HG03108 (cell line): Measurements from ENCODE around the gene DAB1.

Source experiments
- ATAC-seq: cut with Tn5 transposase; IDR thresholded peaks from one replicate; pipeline ENCODE4 v1.9.1; 2021; ENCODE audit warnings: moderate library complexity; ENCODE audit not compliant: unreplicated experiment

The DAB1 gene

GRCh38 chr1:57179001-57179400, 244.9 kb downstream of the DAB1 start:
- ATAC-seq, result no peak

- ATAC-seq, result no peak
Measured at GRCh38 chr1:57175506-57175905, 248.4 kb downstream of the DAB1 start.

- no peak for ATAC-seq
Measured at GRCh38 chr1:57172040-57172439, 251.8 kb downstream of the DAB1 start.

- no peak for ATAC-seq
Measured at GRCh38 chr1:57167997-57168396, 255.9 kb downstream of the DAB1 start.

- no peak for ATAC-seq
Measured at GRCh38 chr1:57165546-57165945, 258.3 kb downstream of the DAB1 start.

DNA sequence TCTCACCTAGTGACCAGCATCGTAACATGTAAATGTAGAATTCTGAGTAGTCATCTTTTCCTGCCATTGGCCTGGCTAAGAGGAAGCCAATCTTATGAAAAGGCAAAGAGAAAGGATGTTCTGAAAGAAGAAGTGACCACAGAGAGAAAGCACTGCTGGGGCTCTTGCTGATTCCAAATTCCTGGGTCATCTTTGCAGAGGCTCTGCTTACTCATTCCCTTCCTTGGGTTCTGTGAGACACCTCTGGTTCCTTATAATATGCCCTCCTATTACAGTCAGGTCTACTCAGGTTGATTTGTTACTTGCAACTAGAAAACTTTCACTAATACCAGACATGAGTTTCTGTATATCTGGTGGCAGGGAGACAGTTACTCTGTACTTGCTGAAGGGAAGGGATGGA, 259.3 kb downstream of the DAB1 start:
- no peak for ATAC-seq

DNA sequence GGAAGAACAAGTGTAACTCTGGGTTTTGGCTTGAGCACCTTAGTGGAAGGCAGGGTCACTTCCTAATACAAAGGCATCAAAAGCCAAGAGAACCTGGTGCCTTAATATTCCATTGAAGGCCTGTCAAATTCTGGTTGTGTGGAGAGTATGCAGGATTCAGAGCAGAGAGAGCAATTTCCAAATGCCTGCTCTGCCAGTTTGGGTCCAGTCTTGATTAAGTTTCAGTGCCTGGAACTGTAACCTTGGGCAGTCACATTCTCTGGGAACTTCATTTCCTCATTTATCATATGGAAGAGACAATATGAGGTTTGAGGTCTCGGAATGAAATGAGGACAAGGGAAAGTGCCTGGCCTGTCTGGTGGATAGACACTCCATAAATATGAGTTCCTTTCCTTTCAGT, 260.1 kb downstream of the DAB1 start:
- no peak for ATAC-seq

DNA sequence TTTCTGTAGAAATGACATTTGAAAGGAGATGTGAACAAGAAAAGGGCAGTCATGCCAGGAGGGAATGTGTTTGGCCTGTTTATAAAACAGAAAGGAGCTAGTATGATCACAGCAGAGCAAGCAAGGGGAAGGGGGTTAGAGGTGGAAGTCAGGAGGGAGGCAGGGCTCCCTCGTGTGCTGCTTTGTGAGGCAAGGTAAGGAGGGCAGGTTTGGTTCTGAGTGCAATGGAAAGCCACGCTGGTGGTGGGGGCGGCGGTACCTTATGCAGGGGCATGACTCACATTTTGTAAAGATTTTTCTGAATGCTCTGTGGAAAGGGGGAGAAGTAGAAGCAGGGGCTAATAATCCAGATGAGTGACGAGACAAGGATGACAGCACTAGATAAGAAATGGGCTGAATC, 260.5 kb downstream of the DAB1 start:
- ATAC-seq, result no peak

- no peak for ATAC-seq
Measured at GRCh38 chr1:57162607-57163261, 261.1 kb downstream of the DAB1 start.

DNA sequence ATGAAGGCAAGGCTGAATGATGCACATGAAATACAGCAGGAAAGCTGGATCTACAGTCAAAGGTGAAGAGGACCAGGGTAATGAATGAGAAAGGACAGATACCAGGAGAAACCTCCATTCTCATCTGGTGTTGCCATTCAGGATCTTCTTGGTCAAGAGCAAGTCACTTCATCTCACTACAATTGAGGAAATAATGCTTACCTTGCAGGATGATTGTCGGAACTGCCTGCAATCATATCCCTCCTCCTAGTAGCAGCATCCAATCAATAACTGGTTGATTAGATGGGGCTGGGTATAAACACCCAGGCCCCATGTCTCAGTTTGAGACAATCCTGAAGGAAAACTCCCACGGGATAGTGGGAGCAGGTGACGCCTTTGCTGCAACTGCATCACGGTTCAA, 263.3 kb downstream of the DAB1 start:
- no peak for ATAC-seq

DNA sequence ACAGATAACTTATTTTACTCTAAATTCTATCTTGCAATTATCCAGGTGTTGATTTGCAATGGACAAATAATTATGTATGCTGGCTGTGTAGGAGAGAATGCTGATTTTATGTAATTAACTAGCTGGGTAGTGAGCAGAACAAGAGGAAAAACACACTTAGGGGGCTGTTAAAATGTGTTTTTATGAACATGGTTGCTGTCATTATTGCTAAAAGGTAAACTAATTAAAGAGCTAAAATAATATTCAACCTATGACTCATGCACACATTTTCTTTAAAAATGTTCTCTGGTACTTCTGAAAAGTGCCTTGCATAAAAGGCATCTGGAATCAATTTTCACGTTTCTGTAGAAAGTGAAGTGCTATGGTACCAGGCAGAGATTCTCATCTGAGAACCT, 265.3 kb downstream of the DAB1 start:
- no peak for ATAC-seq

DNA sequence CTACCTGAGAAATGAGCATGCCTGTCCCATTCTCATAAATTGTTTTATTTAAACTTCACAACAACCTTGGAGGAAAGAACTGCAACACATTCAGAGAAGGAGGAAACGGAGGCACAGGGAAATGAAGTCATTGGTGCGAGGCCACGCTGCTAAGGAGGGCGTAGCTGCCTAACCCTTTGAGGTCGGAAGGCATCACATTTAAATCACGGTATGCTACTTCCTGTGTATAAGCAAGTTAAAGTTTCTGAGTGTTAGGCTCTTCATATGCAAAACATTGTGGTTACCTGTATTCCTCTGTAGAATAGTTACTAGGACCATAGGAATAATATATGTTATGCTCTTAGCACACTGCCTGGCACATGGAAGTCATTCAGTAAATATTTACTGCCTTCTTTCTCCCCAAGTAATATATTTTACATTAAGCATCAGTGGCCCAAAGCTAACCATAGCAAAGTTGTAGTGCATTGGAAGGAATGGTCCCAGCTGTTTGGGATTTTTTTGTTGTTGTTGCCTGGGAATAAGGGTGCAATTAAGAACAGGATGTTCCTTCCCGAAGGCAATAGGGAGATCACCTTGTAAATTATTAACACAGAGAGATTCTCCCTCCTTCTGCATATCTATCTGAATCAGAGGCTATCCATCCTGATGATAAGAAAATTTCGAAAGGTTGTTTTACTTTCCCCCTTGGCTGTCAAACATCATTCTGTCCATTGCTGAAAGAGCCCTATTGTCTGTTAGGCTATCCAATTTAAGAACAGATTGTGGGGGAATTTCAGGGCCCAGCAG, 265.8 kb downstream of the DAB1 start:
- ATAC-seq, result no peak

GRCh38 chr1:57156907-57157306, 267.0 kb downstream of the DAB1 start:
- no peak for ATAC-seq

DNA sequence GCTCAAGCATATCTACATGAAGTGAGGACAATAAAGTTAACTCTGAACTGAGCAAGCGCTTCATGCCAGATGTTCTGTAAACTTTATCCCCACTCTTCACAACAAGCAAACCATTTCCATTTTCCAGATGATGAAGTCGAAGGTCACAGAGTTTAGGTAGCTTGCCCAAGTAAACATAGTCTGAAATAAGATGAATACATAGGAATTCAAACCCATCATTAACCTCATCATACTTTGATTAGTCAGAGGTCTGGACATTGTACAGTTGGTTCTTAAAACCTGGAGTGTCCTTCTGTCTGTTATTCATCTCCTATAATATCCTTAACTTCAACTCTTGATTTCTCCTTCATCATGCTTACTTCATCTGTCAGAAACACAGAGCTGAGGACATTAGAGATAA, 277.8 kb downstream of the DAB1 start:
- no peak for ATAC-seq

GRCh38 chr1:57142999-57143398, 280.9 kb downstream of the DAB1 start:
- no peak for ATAC-seq

GRCh38 chr1:57142169-57142568, 281.7 kb downstream of the DAB1 start:
- ATAC-seq, result no peak

GRCh38 chr1:57138432-57139078, 285.3 kb downstream of the DAB1 start:
- ATAC-seq, result no peak

GRCh38 chr1:57137980-57138379, 285.9 kb downstream of the DAB1 start:
- ATAC-seq, result no peak

DNA sequence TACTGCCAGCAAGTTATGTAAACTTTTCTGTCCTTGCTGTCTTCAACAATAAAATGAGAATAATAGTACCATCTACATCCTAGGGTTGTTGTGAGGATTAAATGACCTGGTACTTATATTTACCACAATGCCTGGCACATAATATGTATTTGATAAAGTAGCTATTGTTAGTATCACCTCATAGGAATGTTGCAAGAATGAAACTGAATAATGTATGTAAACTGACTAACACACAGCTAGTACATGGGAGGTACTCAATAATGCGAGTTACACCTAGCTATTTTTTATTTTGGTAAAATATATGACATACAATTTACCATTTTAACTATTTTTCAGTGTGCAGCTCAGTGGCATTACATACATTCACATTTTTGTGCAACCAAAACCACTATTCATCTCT, 289.1 kb downstream of the DAB1 start:
- ATAC-seq, result no peak

- ATAC-seq, result no peak
Measured at GRCh38 chr1:57133686-57134085, 290.2 kb downstream of the DAB1 start.

- ATAC-seq, result no peak
Measured at GRCh38 chr1:57132993-57133622, 290.8 kb downstream of the DAB1 start.
